Stomach (tissue), 9 donors: Measurements from ENCODE around the gene DCHS2. TPM values are rescaled to one million over a fixed set of nuclear protein-coding genes. Genes with fewer than 3 reads are reported as not detected.
A peak's percentile ranks its signal among the peaks of the same experiment; 100 is the strongest.

Experiments used
- DNase-seq, 2 donors: peaks; one replicate each; pipeline versions ENCODE4 v3.0.0 to v3.0.0-alpha.2; 2013 to 2019
- H3K27ac ChIP-seq, 5 donors: fragments of 200-600 bp in 4 of 5; sonication (generic) in 4 of 5; one replicate each; pipeline ENCODE4 v1.5.1; 2013 to 2019; ENCODE audit warnings: mild to moderate bottlenecking in 1 of 5, moderate library complexity in 1 of 5
- H3K27me3 ChIP-seq, 3 donors: fragments of 200-600 bp; sonication (generic); one replicate each; pipeline ENCODE4 v1.5.1; 2017 to 2019; ENCODE audit warnings: mixed run types in 1 of 3
- H3K36me3 ChIP-seq, 4 donors: fragments of 200-600 bp; sonication (generic); 1 replicate in 3 of 4; 2 replicates in 1 of 4; pipeline ENCODE4 v1.5.1; 2016 to 2019
- H3K4me1 ChIP-seq, 4 donors: fragments of 200-600 bp; sonication (generic); one replicate each; pipeline ENCODE4 v1.5.1; 2016 to 2019
- H3K4me3 ChIP-seq, 4 donors: fragments of 200-600 bp; sonication (generic) in 3 of 4; one replicate each; pipeline ENCODE4 v1.5.1; 2016 to 2019; ENCODE audit warnings: mild to moderate bottlenecking in 1 of 4
- H3K9me3 ChIP-seq, 4 donors: fragments of 200-600 bp; sonication (generic); one replicate each; pipeline ENCODE4 v1.5.1; 2016 to 2019
- CTCF ChIP-seq, 7 experiments: fragments of 450-650 bp in 4 of 7; fragments of 200-600 bp in 3 of 7; sonication (generic) in 3 of 7; IDR thresholded peaks; one replicate each; pipeline ENCODE4 v1.5.1; 2016 to 2019; ENCODE audit warnings: antibody characterized with exemption in 7 of 7, control low read depth in 2 of 7, mild to moderate bottlenecking in 1 of 7
- EP300 ChIP-seq: sonication (generic); formaldehyde crosslinking; IDR thresholded peaks from one replicate; pipeline ENCODE4 v1.6.1; 2017; ENCODE audit warnings: antibody characterized with exemption
- POLR2A ChIP-seq, 4 donors: fragments of 450-650 bp; IDR thresholded peaks; one replicate each; pipeline ENCODE4 v1.6.1; 2016; ENCODE audit warnings: antibody characterized with exemption in 4 of 4, control low read depth in 2 of 4, mild to moderate bottlenecking in 1 of 4, moderate library complexity in 1 of 4
- POLR2AphosphoS5 ChIP-seq, 3 donors: sonication (generic); formaldehyde crosslinking; IDR thresholded peaks; one replicate each; pipeline ENCODE4 v1.6.1; 2016; ENCODE audit warnings: antibody characterized with exemption in 3 of 3
- WGBS, 5 donors: extraction: QIAGEN DNeasy Blood & Tissue Kit in 3 of 5; methylation state at CpG; one replicate each; pipeline versions ENCODE4 v1.1.5 to v1.1.7; 2013 to 2018; 5-methylcytosine and 5-hydroxymethylcytosine counted together
- intact Hi-C: fragments of 100-400 bp; cut with DNase I; formaldehyde crosslinking; loops from one replicate; pipeline ENCODE4 v1.15.1; 2023; ENCODE audit warnings: low total_unique reads
- polyA plus RNA-seq, 3 donors: library from polyadenylated mRNA; stranded (reverse); fragments of 200-250 nt; gene quantifications; one replicate each; pipeline ENCODE4 v1.2.3, GENCODE V29; 2013
- total RNA-seq, 5 donors: library from RNA; depleted of rRNA; stranded (reverse); fragments of >200 nt; gene quantifications; one replicate each; pipeline versions ENCODE4 v1.1.0 to v1.2.3, GENCODE V29; 2014 to 2016
- donor health status: healthy with polysubstance abuse.
- donor health status: Bipolar disorder and iron deficiency.
- donor health status: healthy.

DCHS2 gene
- total and polyA plus RNA-seq, 8 donors: 0.30 to 9.7 (median 1.5) TPM; not detected in 2

- no peaks in the 10 kb centered on the region for H3K36me3 ChIP-seq
- WGBS, 5 donors: 89 to 97% (median 93%) methylated on average over 1 of the region's 1 CpG
- H3K4me3 ChIP-seq: no peak overlapping the region
- TF ChIP-seq POLR2AphosphoS5 (IDR thresholded peaks at IDR 0.05) (no peak), POLR2A (IDR thresholded peaks at IDR 0.05) (no peak)
- H3K9me3 ChIP-seq: no peaks in the 10 kb centered on the region
- intact Hi-C loops: no loop called here
- no peaks in the 10 kb centered on the region for H3K4me1 ChIP-seq
- H3K27me3 ChIP-seq: no peaks in the 10 kb centered on the region
- H3K27ac ChIP-seq: no peak overlapping the region
- no peak for DNase-seq
Measured at GRCh38 chr4:154376486-154376885, 115.1 kb downstream of the DCHS2 start.

DNA sequence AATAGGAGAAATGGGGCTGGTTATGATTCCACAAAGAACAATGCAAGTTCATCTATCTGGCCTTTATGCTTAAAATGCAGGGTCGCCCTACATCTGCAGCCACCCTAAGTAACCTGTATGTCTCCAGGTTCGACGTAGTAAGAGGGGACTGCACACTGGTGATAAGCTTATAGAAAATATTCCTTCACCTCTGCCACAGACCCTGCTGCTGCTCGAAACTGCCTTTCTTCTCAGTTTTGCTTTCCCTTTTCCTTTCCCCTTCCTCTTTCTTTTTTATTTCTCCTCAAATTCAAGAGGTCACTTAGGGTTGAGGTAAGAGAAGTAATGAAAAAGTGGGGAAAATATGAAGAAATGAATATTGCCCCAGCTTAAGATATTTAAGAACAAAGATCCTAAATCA is 123.5 kb downstream of the DCHS2 start:
- no peak overlapping the region for H3K27ac ChIP-seq
- no peaks in the 10 kb centered on the region for H3K27me3 ChIP-seq
- H3K36me3 ChIP-seq: no peaks in the 10 kb centered on the region
- peaks cover 0 to 11% (median 4%) of the 10 kb centered on the region in 4 donors for H3K4me1 ChIP-seq
- H3K9me3 ChIP-seq: no peaks in the 10 kb centered on the region
- DNase-seq: no peak
- intact Hi-C loops: no loop called here
- no peak for TF ChIP-seq CTCF (IDR thresholded peaks at IDR 0.05)
- no peak overlapping the region for H3K4me3 ChIP-seq
- 67 to 78% (median 74%) methylated on average over 4 of the region's 4 CpGs for WGBS, 5 donors

DNA sequence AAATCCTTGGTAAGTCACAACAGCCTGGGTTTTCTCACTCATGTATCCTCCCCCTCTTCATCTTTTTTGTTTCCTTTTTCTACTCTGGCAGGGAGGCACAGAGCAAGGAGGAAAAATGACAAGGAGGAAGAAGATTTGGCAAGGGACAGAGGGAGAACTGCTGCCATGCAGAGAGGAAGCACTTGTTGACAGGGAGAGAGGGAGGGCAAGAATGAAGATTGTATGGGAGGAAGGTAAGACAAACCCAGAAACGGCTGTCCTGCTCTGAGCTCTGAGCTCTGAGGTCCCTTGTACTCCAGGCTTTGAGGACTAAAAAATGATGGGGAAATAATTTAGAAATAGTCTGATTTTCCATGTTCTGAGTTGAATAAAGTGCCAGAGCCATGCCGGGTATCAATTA is 123.9 kb downstream of the DCHS2 start:
- Histone ChIP-seq H3K4me1 (peaks cover 0 to 11% (median 4%) of the 10 kb centered on the region in 4 donors), H3K27ac (no peak overlapping the region), H3K4me3 (no peak overlapping the region), H3K9me3 (no peaks in the 10 kb centered on the region), H3K27me3 (no peaks in the 10 kb centered on the region), H3K36me3 (no peaks in the 10 kb centered on the region)
- 58 to 73% (median 68%) methylated on average over 2 of the region's 2 CpGs for whole genome bisulfite sequencing, 5 donors
- intact Hi-C loops: no loop called here
- DNase-seq: no peak
- no peak for TF ChIP-seq POLR2AphosphoS5 (IDR thresholded peaks at IDR 0.05)

GRCh38 chr4:154366956-154367355 is 124.6 kb downstream of the DCHS2 start:
- 60 to 80% (median 71%) methylated on average over 4 of the region's 4 CpGs for WGBS, 5 donors
- TF ChIP-seq EP300 (no peak), POLR2A (IDR thresholded peaks at IDR 0.05) (no peak), POLR2AphosphoS5 (IDR thresholded peaks at IDR 0.05) (no peak), CTCF (IDR thresholded peaks at IDR 0.05) (no peak)
- no peaks in the 10 kb centered on the region for H3K27me3 ChIP-seq
- H3K4me3 ChIP-seq: no peak overlapping the region
- no peaks in the 10 kb centered on the region for H3K9me3 ChIP-seq
- intact Hi-C loops: no loop called here
- H3K4me1 ChIP-seq: peaks cover 0 to 11% (median 4%) of the 10 kb centered on the region in 4 donors
- DNase-seq: no peak
- H3K27ac ChIP-seq: peak overlapping the region in 2 of 5 donors; percentile 5 to 43
- no peaks in the 10 kb centered on the region for H3K36me3 ChIP-seq

DNA sequence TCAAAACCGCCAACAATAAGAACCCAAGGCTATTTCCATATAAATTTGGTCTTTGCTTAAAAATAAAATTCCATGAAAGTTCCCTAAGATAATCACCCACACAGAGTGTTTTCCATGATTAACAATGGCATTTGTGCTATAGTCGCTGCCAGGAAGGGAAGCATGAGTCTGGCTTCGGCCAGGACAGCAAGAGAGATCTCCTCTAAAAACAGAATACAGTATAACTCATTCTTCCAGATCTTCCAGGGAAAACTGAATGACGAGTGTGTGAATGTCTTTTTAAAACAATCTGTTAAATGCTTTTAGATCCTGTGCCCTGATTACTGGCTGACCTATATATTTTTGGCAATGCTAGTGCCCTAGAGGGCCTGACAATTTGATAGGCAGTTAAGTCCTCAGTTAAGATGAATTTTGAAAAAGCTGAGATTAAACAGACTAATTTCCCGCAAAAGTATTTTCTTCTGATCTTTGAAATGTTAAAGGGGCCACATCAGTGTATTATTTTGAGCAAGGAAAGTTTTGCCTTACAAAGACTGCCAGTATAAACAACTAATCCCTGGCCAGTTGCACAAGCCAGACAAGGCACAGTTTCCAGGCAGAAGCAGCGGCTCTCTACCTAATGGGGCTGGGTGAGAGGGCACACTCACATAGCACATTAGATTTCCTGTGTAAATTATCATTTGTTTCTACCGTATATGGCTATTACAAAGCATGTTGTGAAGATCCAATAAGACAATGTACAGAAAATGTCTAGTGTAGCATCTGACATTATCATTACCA is 127.3 kb downstream of the DCHS2 start:
- no peaks in the 10 kb centered on the region for H3K9me3 ChIP-seq
- intact Hi-C loops: no loop called here
- no peak overlapping the region for H3K4me3 ChIP-seq
- peaks cover 0 to 11% (median 4%) of the 10 kb centered on the region in 4 donors for H3K4me1 ChIP-seq
- DNase-seq: peak in 1 of 2 donors; percentile 20
- no peak for TF ChIP-seq EP300
- no peak for TF ChIP-seq POLR2A (IDR thresholded peaks at IDR 0.05)
- TF ChIP-seq POLR2AphosphoS5 (IDR thresholded peaks at IDR 0.05): no peak
- no peak for TF ChIP-seq CTCF (IDR thresholded peaks at IDR 0.05)
- no peaks in the 10 kb centered on the region for H3K36me3 ChIP-seq
- H3K27ac ChIP-seq: peak overlapping the region in 1 of 5 donors; percentile 60
- WGBS, 5 donors: 59 to 71% (median 61%) methylated on average over 7 of the region's 7 CpGs
- H3K27me3 ChIP-seq: no peaks in the 10 kb centered on the region
